Breast epithelium (tissue), 3 donors: ENCODE measurements around the gene PARP1.

ENCODE experiments used
- CTCF ChIP-seq, 3 donors: fragments of 450-650 bp; IDR thresholded peaks; one replicate each; pipeline ENCODE4 v1.5.1; 2016 to 2017; ENCODE audit warnings: antibody characterized with exemption in 3 of 3, mild to moderate bottlenecking in 3 of 3, moderate library complexity in 3 of 3
- POLR2A ChIP-seq: fragments of 450-650 bp; IDR thresholded peaks from one replicate; pipeline ENCODE4 v1.6.1; 2016; ENCODE audit warnings: antibody characterized with exemption, mild to moderate bottlenecking, moderate library complexity
- POLR2AphosphoS5 ChIP-seq, 3 donors: sonication (generic); formaldehyde crosslinking; IDR thresholded peaks; one replicate each; pipeline ENCODE4 v1.6.1; 2017; ENCODE audit warnings: antibody characterized with exemption in 3 of 3

GRCh38 chr1:226371866-226372490 is 35.9 kb downstream of the PARP1 start:
- no peak for TF ChIP-seq CTCF (IDR thresholded peaks at IDR 0.05)
- no peak for TF ChIP-seq POLR2AphosphoS5 (IDR thresholded peaks at IDR 0.05)
- TF ChIP-seq POLR2A = no peak
